Stimulated activated CD4-positive, alpha-beta T cell treated with anti-CD3 and anti-CD28 coated beads, Interleukin-4, amount 100 ng/mL, for 4 hours (primary cell): ENCODE measurements around the gene OR4M1.
"Not testable (repeated sequence)": the region's sequence is repeated elsewhere in the genome, so short reads cannot be mapped to it uniquely, and the experiment has no call there.

Experiments
- DNase-seq, 2 experiments: peaks; one replicate each; pipeline ENCODE4 v3.0.0-alpha.2; 2020

The OR4M1 gene

GRCh38 chr14:19773204-19773603, at the start of gene OR4M1:
TSS of gene OR4M1 (plus strand) at chr14:19773504. CDS start at chr14:19780323, 6,819 bp downstream.
- not testable (repeated sequence) for DNase-seq

GRCh38 chr14:19729359-19729758, 43.9 kb upstream of the OR4M1 start:
- no peak for DNase-seq

GRCh38 chr14:19729763-19730162, 43.5 kb upstream of the OR4M1 start:
- DNase-seq: no peak

GRCh38 chr14:19733893-19734292, 39.4 kb upstream of the OR4M1 start:
- DNase-seq: not testable (repeated sequence)

- no peak for DNase-seq
These were observed 30.0 kb upstream of the OR4M1 start, which contains the start of gene OR4Q3 for GRCh38 chr14:19743256-19743655. TSS of gene OR4Q3 (plus strand) at chr14:19743571.

GRCh38 chr14:19752316-19752715, 21.0 kb upstream of the OR4M1 start:
- DNase-seq: not testable (repeated sequence)

GRCh38 chr14:19754172-19754571, 19.1 kb upstream of the OR4M1 start:
- no peak for DNase-seq

GRCh38 chr14:19771491-19771890, 1.8 kb upstream of the OR4M1 start:
- not testable (repeated sequence) for DNase-seq

GRCh38 chr14:19771895-19772430, 1.3 kb upstream of the OR4M1 start:
- DNase-seq: no peak

GRCh38 chr14:19772454-19772853, 850 bp upstream of the OR4M1 start:
- not testable (repeated sequence) for DNase-seq

GRCh38 chr14:19775587-19775986, 2.3 kb downstream of the OR4M1 start:
- DNase-seq: no peak

GRCh38 chr14:19785848-19786247, 12.5 kb downstream of the OR4M1 start:
- not testable (repeated sequence) for DNase-seq

GRCh38 chr14:19787318-19787717, 14.0 kb downstream of the OR4M1 start:
- not testable (repeated sequence) for DNase-seq

- DNase-seq: not testable (repeated sequence)
These were observed 14.8 kb downstream of the OR4M1 start for GRCh38 chr14:19788150-19788549.

GRCh38 chr14:19796520-19797108, 23.3 kb downstream of the OR4M1 start:
- DNase-seq: not testable (repeated sequence)

GRCh38 chr14:19799880-19800279, 26.6 kb downstream of the OR4M1 start:
- DNase-seq: no peak

- no peak for DNase-seq
These were observed 27.2 kb downstream of the OR4M1 start for GRCh38 chr14:19800282-19801117.

GRCh38 chr14:19801118-19801464, 27.8 kb downstream of the OR4M1 start:
- no peak for DNase-seq

- not testable (repeated sequence) for DNase-seq
These were observed 30.2 kb downstream of the OR4M1 start, which contains the start of gene OR4N2 for GRCh38 chr14:19803470-19803869. TSS of gene OR4N2 (plus strand) at chr14:19803770. CDS start at chr14:19827449, 23,679 bp downstream.

- not testable (repeated sequence) for DNase-seq
These were observed 40.0 kb downstream of the OR4M1 start for GRCh38 chr14:19813171-19813920.

GRCh38 chr14:19819879-19820278, 46.6 kb downstream of the OR4M1 start:
- DNase-seq: not testable (repeated sequence)

GRCh38 chr14:19821016-19821415, 47.7 kb downstream of the OR4M1 start:
- DNase-seq: not testable (repeated sequence)

- no peak for DNase-seq
These were observed 49.9 kb downstream of the OR4M1 start for GRCh38 chr14:19823178-19823577.
